ENCODE results near the gene CYBC1.
"Not testable (repeated sequence)": the region's sequence is repeated elsewhere in the genome, so short reads cannot be mapped to it uniquely, and the experiment has no call there.

The CYBC1 gene

DNA sequence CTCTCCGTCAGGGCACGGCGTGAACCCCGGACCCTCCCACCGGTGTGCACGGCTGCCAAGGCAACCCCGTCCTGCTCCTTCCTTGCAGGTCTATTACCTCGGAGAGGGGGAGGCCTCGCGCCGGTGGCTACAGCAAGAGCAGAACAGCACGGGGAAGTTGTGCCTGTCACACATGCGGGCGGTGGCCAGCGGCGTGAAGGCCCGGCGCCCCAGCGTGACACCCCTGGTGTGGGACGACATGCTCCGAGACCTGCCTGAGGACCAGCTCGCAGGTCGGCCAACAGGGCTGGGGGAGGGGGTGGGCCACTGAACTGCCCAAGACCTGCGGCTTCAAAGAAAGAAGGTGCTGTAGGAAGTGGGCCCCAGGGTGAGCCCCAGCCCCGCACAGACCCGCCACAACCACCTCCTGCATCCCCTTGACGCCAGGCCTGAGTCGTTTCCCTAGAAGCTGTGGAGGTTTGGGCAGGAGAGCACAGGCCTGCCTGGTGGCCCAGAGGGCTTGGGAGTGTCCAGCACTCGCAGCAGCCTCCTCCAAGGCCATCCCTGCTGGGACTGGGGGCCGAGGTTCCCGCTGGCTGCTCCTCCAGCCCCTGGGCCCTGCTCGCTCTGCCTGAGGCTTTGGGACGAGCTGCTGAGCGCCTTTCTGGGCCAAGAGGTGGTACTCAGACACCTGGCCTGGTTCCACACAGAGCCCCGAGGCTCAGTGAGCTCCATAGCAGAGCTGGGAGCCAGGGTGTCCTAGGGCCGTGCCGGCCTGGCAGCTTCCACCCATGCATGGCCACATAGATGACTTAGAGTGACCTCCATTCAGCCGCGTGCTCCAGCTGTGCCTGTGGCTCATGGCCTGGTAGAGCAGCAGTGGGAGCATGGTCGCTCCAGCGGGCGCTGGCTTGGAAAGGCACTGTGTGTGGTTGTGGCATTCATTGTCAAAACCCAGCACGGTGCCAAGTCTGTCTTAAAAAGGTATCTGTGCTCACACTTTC is 14.7 kb downstream of the CYBC1 start:
- no peak for DNase-seq (ENCODE audit: low read depth in 2 of 2)

GRCh38 chr17:82435103-82435502 is 15.4 kb downstream of the CYBC1 start:
- no peak for DNase-seq (ENCODE audit: low read depth in 2 of 2)

GRCh38 chr17:82434216-82434565 is 16.4 kb downstream of the CYBC1 start:
- DNase-seq (ENCODE audit: low read depth in 2 of 2): no peak

- DNase-seq (ENCODE audit: low read depth in 2 of 2): no peak
These were observed 16.9 kb downstream of the CYBC1 start for GRCh38 chr17:82433560-82434215.

GRCh38 chr17:82432017-82432416 is 18.5 kb downstream of the CYBC1 start:
- no peak for DNase-seq (ENCODE audit: low read depth in 2 of 2)

GRCh38 chr17:82429824-82430223 is 20.7 kb downstream of the CYBC1 start:
- no peak for DNase-seq (ENCODE audit: low read depth in 2 of 2)

DNA sequence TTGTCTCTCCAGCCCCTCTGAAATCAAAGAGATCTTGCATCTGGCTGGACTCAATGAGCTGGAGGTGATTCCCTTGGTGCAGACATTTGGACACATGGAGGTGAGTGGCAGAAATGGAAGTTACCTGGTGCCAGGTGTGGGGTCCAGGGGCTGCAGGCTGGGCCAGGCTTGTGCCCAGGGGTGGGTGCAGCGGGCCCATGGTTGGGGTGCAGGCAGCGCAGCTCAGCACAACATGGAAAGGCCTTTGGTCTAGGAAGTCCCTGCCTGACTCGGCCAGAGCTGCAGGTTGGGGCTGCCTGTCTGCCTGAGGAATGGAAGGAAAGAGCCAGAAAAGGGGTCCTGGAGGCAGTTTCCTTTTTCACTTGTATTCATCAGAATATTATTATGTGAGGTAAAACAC is 22.0 kb downstream of the CYBC1 start:
- no peak for DNase-seq (ENCODE audit: low read depth in 2 of 2)

DNA sequence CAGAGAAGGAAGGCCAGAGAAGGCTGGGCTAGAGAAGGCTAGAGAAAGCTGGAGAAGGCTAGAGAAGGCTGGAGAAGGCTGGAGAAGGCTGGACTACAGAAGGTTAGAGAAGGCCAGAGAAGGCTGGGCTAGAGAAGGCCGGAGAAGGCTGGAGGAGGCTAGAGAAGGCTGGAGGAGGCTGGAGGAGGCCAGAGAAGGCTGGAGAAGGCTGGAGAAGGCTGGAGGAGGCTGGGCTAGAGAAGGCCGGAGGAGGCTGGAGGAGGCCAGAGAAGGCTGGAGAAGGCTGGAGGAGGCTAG is 25.7 kb downstream of the CYBC1 start:
- no peak for DNase-seq (ENCODE audit: low read depth in 2 of 2)

- DNase-seq (ENCODE audit: low read depth in 2 of 2): peak in 1 of 2 donors; percentile 14
These were observed 26.3 kb downstream of the CYBC1 start for GRCh38 chr17:82424001-82424862.

DNA sequence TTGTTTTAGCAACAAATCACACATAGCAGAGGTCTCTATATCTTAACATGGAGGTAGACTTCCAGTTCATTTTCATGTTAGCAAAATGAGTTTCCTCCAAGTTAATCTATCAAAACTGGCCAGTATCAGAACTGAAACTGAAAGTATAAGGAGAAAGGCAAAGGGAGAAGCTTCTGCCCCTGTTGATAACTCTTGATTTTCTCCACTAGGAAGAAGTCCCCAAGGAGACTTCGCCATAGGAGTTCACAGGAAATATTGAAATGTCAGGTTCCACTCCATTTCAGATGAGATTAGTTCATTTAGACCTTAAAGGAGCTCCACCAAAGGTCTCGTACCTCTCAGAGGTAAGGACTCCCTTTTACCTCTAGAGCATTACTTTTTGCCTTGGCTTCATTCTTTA is 31.0 kb downstream of the CYBC1 start:
- no peak for DNase-seq (ENCODE audit: low read depth in 2 of 2)

GRCh38 chr17:82418001-82418986 is 32.3 kb downstream of the CYBC1 start, which contains the start of the genes HEXD and OGFOD3:
Gene HEXD (plus strand): TSS chr17:82418347. CDS start chr17:82419800, 1,453 bp downstream.
Gene OGFOD3 (minus strand): TSS chr17:82418586. CDS start chr17:82418485, 101 bp downstream.
- peak; percentile 58 to 70 for DNase-seq (ENCODE audit: low read depth in 2 of 2)

DNA sequence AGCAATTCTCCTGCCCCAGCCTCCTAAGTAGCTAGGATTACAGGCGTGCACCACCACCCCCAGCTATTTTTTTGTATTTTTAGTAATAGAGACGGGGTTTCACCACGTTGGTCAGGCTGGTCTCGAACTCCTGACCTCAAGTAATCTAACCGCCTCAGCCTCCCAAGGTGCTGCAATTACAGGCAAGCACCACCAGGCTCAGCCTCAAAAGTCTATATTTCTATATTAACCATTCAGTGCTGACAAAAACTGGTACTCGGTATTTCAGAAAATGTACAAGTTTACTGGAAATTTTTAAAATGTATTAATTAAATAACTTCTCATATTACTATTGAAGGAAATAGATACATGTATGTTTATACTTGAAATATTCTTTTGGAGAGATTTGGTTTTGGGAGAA is 33.8 kb downstream of the CYBC1 start:
- no peak for DNase-seq (ENCODE audit: low read depth in 2 of 2)

- DNase-seq (ENCODE audit: low read depth in 2 of 2): no peak
These were observed 34.3 kb downstream of the CYBC1 start for GRCh38 chr17:82416264-82416663.

- DNase-seq (ENCODE audit: low read depth in 2 of 2): no peak
These were observed 34.8 kb downstream of the CYBC1 start for GRCh38 chr17:82415786-82416185.

DNA sequence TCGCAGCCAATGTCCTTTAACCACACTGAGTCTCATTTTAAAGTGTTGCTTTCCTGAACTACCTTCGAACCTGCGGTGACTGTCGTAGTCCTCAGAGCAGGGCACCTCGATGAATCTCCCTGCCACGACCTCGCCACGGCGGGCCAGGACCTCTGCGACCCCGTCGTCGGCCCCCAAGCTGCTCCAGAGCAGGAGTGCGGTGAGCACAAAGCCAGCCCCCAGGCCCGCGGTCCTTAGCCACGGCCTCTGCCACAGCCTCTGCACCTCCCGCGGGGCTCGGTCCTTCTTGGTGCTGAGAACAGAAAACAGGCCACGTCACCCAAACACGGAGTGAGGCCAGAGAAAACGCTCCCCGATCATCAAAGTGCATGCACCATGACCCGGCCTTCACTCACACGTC is 35.2 kb downstream of the CYBC1 start:
- no peak for DNase-seq (ENCODE audit: low read depth in 2 of 2)

DNA sequence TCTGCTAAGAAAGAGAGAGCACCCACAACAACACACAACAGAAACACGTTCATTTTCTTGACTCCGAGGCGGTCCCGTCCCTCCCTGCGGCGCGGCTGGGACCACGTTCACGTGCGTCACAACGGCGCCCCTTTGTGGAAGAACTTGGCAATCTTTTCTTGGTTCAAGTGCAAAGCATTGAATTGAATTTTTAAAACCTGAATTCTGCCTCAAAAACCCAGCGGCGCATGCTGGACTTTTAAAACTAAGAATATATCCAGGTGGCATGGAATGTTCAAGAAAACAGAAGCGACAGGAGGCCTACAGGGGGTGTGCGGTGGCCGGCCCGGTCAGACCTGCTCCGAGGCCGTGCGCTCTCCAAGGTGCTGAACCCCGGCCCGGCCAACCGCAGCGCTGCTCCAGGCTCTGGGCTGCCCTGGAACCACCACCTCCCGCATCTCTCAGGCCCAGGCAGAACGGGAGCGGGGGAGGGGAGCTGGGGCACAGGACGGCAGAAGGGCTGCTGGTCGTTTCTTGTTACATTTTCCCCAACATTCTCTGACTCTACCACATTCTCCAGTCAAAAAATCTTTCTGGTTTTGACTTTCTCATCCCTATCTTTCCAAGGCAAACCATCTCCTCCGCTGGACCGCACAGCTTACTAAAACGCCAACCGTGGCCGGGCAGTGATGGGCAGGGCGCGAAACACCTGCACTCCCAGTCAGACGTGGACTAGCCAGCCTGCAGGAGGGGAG is 35.8 kb downstream of the CYBC1 start:
- peak; percentile 47 to 54 for DNase-seq (ENCODE audit: low read depth in 2 of 2)

- no peak for DNase-seq (ENCODE audit: low read depth in 2 of 2)
These were observed 37.7 kb downstream of the CYBC1 start for GRCh38 chr17:82412535-82413520.

DNA sequence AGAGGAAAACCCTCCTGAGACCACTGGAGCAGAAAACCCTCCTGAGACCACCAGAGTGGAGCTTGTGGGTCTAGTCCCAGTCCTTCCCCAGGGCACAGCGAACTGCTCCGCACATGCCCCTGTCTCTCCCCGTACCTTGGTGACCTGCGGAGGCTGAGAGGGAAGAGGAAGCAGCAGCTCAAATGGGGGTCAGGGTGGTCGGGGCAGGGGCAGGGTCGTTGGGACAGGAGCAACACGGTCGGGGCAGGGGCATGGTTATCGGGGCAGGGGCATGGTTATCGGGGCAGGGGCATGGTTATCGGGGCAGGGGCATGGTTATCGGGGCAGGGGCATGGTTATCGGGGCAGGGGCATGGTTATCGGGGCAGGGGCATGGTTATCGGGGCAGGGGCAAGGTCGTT is 38.5 kb downstream of the CYBC1 start:
- not testable (repeated sequence) for DNase-seq (ENCODE audit: low read depth in 2 of 2)

All from activated CD8-positive, alpha-beta memory T cell treated with anti-CD3 and anti-CD28 coated beads for 4 hours (primary cell).